IPS-20b (cell line): ENCODE results near the gene WASF2.

Source experiments
- H3K27ac ChIP-seq: one replicate; pipeline ENCODE4 v1.5.1; 2013; ENCODE audit warnings: low read length
- H3K27me3 ChIP-seq: 2 replicates; pipeline ENCODE4 v1.6.1; 2013; ENCODE audit warnings: mild to moderate bottlenecking, low read length, inconsistent platforms; ENCODE audit not compliant: insufficient read depth
- H3K36me3 ChIP-seq: 2 replicates; pipeline ENCODE4 v1.6.1; 2013; ENCODE audit warnings: low read depth, mild to moderate bottlenecking, inconsistent platforms, low read length, moderate library complexity; ENCODE audit not compliant: insufficient read depth
- H3K4me1 ChIP-seq: 2 replicates; pipeline ENCODE4 v1.6.1; 2013; ENCODE audit warnings: mild to moderate bottlenecking, control low read depth, inconsistent platforms, low read length, moderate library complexity; ENCODE audit not compliant: insufficient read depth
- H3K4me3 ChIP-seq: 2 replicates; pipeline ENCODE4 v1.5.1; 2013; ENCODE audit warnings: mild to moderate bottlenecking, low read length, inconsistent platforms
- H3K9ac ChIP-seq: 2 replicates; pipeline ENCODE4 v1.6.1; 2013; ENCODE audit warnings: low read depth, mild to moderate bottlenecking, inconsistent platforms, low read length, moderate library complexity
- H3K9me3 ChIP-seq: 2 replicates; pipeline ENCODE4 v1.6.1; 2013; ENCODE audit warnings: mild to moderate bottlenecking, low read depth, low read length, inconsistent platforms; ENCODE audit not compliant: insufficient read depth

WASF2 gene

GRCh38 chr1:27427816-27428315, 62.1 kb downstream of the WASF2 start:
- H3K9me3 ChIP-seq = no peaks in the 10 kb centered on the region
- H3K4me3 ChIP-seq = peak overlapping the region; percentile 12; the same call in 1 of the 2 replicates
- peaks cover 37% of the 10 kb centered on the region for H3K4me1 ChIP-seq
- peak overlapping the region; percentile 35 for H3K27ac ChIP-seq
- no peaks in the 10 kb centered on the region for H3K27me3 ChIP-seq
- H3K9ac ChIP-seq = peak overlapping the region; percentile 49; the same call in 1 of the 2 replicates
- H3K36me3 ChIP-seq = peaks cover 18% of the 10 kb centered on the region

GRCh38 chr1:27427329-27427728, 62.6 kb downstream of the WASF2 start:
- Histone ChIP-seq H3K27ac (no peak overlapping the region), H3K4me1 (peaks cover 37% of the 10 kb centered on the region), H3K9ac (peak overlapping the region; percentile 49; the same call in 1 of the 2 replicates), H3K9me3 (no peaks in the 10 kb centered on the region), H3K4me3 (no peak overlapping the region), H3K36me3 (peaks cover 18% of the 10 kb centered on the region), H3K27me3 (no peaks in the 10 kb centered on the region)

DNA sequence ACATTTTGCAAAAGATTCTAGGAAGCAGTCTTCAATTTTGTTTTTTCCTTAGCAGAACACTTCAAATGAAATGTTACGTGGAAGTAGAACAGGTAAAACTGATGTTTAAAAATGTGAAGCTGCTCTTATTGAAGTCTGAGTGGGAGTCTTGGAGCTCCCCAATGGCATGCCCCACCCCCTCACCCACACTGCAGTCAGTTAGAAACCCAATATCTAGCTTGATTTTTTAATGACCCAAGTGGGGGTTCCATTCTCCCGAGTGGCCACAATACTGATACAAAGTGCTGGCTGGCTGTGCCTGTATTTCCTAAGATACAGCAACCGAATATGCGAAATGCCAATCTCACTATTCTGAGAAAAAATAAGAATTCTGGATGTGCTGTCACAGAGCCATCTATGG, 66.3 kb downstream of the WASF2 start:
- Histone ChIP-seq H3K4me3 (no peak overlapping the region), H3K27ac (no peak overlapping the region), H3K4me1 (peaks cover 22% of the 10 kb centered on the region; the same call in 1 of the 2 replicates), H3K27me3 (no peaks in the 10 kb centered on the region), H3K9ac (peak overlapping the region; percentile 15; the same call in 1 of the 2 replicates), H3K9me3 (no peaks in the 10 kb centered on the region), H3K36me3 (peaks cover 18% of the 10 kb centered on the region)

GRCh38 chr1:27418326-27419185, 71.4 kb downstream of the WASF2 start:
- H3K4me1 ChIP-seq = peaks cover 24% of the 10 kb centered on the region; the same call in 1 of the 2 replicates
- H3K4me3 ChIP-seq = no peak overlapping the region
- H3K9ac ChIP-seq = peak overlapping the region; percentile 55; the same call in 1 of the 2 replicates
- no peaks in the 10 kb centered on the region for H3K27me3 ChIP-seq
- no peaks in the 10 kb centered on the region for H3K9me3 ChIP-seq
- H3K36me3 ChIP-seq = peaks cover 48% of the 10 kb centered on the region
- H3K27ac ChIP-seq = peak overlapping the region; percentile 62

DNA sequence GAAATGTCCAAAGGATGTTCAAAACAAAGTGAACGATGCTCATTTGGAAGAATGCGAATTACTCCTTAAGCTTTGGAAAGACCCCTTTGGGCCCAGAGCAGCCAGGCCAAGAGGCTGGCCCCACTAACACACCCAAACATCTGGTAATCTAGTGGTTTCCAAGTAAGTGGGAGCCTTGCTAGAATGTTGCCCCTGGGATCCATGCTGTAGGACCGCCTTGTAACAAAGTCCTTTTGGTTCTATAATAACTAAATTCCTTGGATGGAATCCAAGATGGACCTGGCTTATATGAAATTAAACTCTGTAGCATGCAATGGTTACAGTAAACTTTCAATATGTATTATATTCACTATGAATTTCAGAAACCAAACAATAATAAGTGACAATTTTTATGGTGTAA, 72.3 kb downstream of the WASF2 start:
- no peak overlapping the region for H3K4me3 ChIP-seq
- no peaks in the 10 kb centered on the region for H3K9me3 ChIP-seq
- peaks cover 24% of the 10 kb centered on the region; the same call in 1 of the 2 replicates for H3K4me1 ChIP-seq
- H3K36me3 ChIP-seq = peaks cover 56% of the 10 kb centered on the region
- peak overlapping the region; percentile 62 for H3K27ac ChIP-seq
- no peaks in the 10 kb centered on the region for H3K27me3 ChIP-seq
- H3K9ac ChIP-seq = peak overlapping the region; percentile 55; the same call in 1 of the 2 replicates

- no peak overlapping the region for H3K27ac ChIP-seq
- no peaks in the 10 kb centered on the region for H3K9me3 ChIP-seq
- no peak overlapping the region for H3K9ac ChIP-seq
- no peak overlapping the region for H3K4me3 ChIP-seq
- H3K27me3 ChIP-seq = no peaks in the 10 kb centered on the region
- peaks cover 67% of the 10 kb centered on the region for H3K36me3 ChIP-seq
- peaks cover 24% of the 10 kb centered on the region; the same call in 1 of the 2 replicates for H3K4me1 ChIP-seq
Observed at GRCh38 chr1:27416387-27417111, 73.4 kb downstream of the WASF2 start.

DNA sequence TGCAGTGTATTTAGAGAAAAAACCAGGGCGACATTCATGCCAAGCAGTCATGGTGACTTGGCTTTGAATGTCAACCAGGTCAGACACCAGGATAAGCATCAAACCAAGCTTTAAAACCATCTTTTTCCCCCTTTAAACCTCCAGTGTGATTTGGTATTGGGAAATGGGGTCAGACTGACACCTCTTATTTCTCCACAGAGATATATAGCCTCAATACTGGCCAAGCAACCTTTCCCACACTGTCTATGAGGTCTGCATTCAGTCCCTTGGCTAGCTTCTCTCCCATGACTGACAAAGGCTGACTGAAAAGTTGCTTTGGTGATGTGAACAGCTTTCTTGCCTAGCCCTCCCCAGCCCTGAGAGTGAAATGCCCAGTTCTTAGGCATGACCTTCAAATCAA, 75.9 kb downstream of the WASF2 start:
- H3K9me3 ChIP-seq = no peaks in the 10 kb centered on the region

GRCh38 chr1:27413004-27413403, 77.0 kb downstream of the WASF2 start:
- Histone ChIP-seq H3K36me3 (peaks cover 90% of the 10 kb centered on the region), H3K27ac (no peak overlapping the region), H3K9ac (no peak overlapping the region), H3K27me3 (no peaks in the 10 kb centered on the region), H3K4me1 (peaks cover 5% of the 10 kb centered on the region; the same call in 1 of the 2 replicates), H3K4me3 (no peak overlapping the region), H3K9me3 (no peaks in the 10 kb centered on the region)

More for the DNA sequence above, 75.9 kb downstream of the WASF2 start:
- H3K27ac ChIP-seq = no peak overlapping the region
- no peaks in the 10 kb centered on the region for H3K27me3 ChIP-seq
- H3K36me3 ChIP-seq = peaks cover 85% of the 10 kb centered on the region
- peaks cover 16% of the 10 kb centered on the region; the same call in 1 of the 2 replicates for H3K4me1 ChIP-seq
- H3K9ac ChIP-seq = no peak overlapping the region
- no peak overlapping the region for H3K4me3 ChIP-seq

DNA sequence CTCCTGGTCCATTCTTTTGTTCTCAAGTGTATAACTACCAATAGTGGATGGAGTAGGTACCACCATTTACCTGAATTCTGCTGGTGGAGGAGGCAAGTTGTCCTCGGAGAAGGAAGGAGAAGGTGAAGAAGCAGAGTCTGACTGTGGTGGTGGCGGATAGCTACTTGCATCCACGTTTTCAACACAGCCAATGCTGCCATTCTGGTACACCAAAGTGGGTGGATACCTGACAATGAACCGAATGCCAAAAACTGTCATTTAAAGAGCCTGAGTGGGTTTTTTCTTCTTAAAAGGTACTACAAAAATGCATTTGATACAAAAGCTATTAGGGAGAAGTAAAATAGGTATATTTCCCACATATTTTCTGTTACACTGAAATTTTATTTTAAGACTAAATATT, 77.5 kb downstream of the WASF2 start:
- H3K4me3 ChIP-seq = no peak overlapping the region
- no peak overlapping the region for H3K27ac ChIP-seq
- no peaks in the 10 kb centered on the region for H3K9me3 ChIP-seq
- H3K36me3 ChIP-seq = peaks cover 90% of the 10 kb centered on the region
- H3K27me3 ChIP-seq = no peaks in the 10 kb centered on the region
- no peaks in the 10 kb centered on the region for H3K4me1 ChIP-seq
- H3K9ac ChIP-seq = no peak overlapping the region

DNA sequence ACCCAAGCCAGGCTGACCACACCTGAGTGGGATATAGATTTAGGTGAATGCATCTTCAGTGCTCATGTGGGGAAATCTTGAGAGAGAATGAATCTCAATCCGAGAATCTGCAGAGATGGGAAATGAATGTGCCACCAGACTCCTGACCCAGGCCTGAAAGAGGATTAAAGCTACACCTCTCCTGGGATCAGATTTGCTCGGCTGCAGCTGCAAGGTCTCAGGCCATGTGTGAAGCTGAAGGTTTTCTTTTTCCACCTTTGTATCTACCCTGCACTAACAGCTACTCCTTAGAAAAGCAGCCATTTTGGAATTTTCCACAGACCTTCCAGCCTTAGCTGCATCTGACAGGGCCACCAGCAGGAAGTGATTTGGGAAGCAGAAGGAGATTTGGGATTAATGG, 79.3 kb downstream of the WASF2 start:
- Histone ChIP-seq H3K27me3 (no peaks in the 10 kb centered on the region), H3K4me1 (peaks cover 8% of the 10 kb centered on the region; the same call in 1 of the 2 replicates), H3K9ac (no peak overlapping the region), H3K27ac (no peak overlapping the region), H3K36me3 (peaks cover 80% of the 10 kb centered on the region), H3K4me3 (no peak overlapping the region), H3K9me3 (no peaks in the 10 kb centered on the region)

DNA sequence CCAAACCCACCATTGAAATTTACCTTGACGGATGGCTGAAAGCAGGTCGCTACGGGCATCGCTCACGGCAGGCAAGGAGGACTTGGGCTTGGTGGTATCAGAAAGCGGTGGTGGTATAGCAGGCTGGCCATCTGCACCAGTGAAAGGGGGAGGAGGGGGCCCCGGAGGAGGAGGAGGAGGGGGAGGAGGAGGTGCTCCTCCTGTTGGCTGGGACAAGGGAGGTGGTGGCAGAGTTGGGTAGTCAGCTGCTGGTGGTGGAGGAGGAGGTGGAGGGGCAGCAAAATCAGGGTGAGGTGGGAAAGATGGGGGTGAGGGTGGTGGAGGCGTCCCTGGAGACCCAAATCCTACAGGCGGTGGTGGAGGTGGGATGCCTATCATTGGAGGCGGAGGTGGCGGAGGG, 80.3 kb downstream of the WASF2 start:
- Histone ChIP-seq H3K9ac (no peak overlapping the region), H3K27ac (no peak overlapping the region), H3K9me3 (no peaks in the 10 kb centered on the region), H3K27me3 (no peaks in the 10 kb centered on the region), H3K4me1 (peaks cover 17% of the 10 kb centered on the region; the same call in 1 of the 2 replicates), H3K4me3 (no peak overlapping the region), H3K36me3 (peaks cover 69% of the 10 kb centered on the region)
